Measurements from ENCODE around the gene DOCK4.

Gene DOCK4

GRCh38 chr7:112001091-112001826 lies 204.9 kb downstream of the DOCK4 start:
- no peak for DNase-seq

- no peak for DNase-seq
Measured at GRCh38 chr7:111998326-111998725, 207.9 kb downstream of the DOCK4 start.

DNA sequence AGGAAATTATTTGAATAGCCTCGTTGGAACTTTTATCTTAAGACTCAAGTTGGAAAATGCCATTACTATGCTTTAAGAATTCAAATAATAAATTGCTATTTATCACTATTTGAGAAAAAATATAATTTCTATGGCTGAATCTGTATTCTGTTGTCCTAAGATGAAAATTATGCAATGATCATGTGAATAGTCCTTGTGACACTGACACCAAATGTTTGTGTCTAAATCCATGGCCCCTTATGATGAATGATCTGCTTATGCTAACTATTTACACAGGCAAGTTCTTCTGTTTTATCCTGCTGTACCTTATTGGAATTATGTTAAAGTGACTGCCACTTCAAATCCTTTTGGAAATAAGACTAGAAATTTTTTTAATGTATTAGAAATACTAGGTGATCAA lies 208.7 kb downstream of the DOCK4 start:
- DNase-seq: no peak

GRCh38 chr7:111992601-111993000 lies 213.6 kb downstream of the DOCK4 start:
- no peak for DNase-seq

GRCh38 chr7:111990643-111991042 lies 215.6 kb downstream of the DOCK4 start:
- no peak for DNase-seq

DNA sequence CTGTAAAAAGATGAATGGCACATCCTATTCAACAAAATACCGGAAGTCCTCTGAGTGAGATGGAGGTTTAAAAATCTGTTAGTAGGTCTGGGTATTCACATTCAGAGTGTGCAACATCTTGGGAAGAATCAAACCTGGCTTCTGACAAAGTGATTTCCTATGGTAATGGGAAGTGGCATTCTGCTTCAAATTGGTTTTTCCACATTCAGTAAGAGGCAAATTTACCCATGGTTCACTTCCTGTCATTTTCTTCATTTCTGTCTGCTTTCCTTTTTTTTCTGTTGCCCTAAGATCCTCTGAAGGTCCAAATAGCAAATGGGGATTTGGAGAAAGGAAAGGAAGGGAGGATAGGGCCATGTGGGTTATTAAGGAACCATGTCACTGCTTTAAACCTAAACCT lies 218.3 kb downstream of the DOCK4 start:
- no peak for DNase-seq

- no peak for DNase-seq
Measured at GRCh38 chr7:111987115-111987826, 218.9 kb downstream of the DOCK4 start.

DNA sequence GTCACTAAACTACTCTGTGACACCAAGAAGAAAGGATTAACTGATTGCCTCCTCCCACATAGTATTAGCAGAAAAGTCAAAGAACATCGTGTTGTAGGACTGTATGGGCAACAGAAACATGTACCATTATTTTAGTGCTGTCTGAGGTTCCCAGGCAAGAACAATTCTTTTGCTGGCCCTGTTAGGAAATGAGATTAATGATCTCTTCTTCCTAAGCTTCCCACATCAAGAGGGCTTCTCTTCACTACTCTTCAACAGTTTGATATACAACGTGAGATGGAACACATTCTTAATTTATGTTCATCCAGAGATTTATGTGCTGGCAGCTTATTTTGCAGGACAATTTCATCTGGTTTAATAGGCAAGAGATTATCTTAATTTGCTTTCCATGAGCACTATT lies 219.6 kb downstream of the DOCK4 start:
- DNase-seq: no peak

GRCh38 chr7:111985798-111986197 lies 220.4 kb downstream of the DOCK4 start:
- no peak for DNase-seq

DNA sequence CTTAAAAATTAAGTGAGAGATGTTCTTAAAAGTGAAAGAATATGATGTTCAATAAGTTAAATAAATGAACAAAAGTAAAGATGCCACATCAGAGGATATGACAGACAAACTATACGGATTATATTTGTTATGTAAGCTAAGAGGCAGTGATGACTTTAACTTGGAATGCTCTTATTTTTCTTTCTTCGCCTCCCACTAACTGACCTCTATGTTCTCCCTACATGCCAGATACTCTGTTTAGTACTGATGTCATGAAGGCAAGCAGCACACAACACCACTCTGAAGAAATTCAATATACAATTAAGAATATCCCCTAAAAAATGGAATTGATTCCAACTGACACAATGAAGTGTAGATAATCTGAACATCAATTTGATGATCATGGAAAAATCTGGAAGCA lies 223.4 kb downstream of the DOCK4 start:
- DNase-seq: no peak

- DNase-seq: no peak
Measured at GRCh38 chr7:111982133-111982532, 224.1 kb downstream of the DOCK4 start.

GRCh38 chr7:111980725-111981124 lies 225.5 kb downstream of the DOCK4 start:
- DNase-seq: no peak

DNA sequence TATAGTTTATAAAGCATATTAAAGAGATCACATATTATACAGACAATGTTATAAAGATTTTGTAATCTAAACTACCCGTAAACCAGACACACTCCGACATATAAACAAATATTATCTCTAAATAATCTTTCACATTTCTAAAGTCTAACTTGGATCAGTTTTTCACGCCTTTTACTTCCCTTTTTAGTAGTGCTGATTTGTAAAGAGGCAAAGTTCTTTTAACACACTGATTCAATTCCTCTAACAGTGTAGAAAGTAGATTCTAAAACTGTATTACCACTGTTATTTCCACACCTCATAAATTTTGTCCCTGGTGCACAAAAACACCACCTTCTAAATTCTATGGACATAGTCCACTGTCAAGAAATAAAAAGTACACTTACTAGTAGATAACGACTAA lies 230.9 kb downstream of the DOCK4 start:
- no peak for DNase-seq

DNA sequence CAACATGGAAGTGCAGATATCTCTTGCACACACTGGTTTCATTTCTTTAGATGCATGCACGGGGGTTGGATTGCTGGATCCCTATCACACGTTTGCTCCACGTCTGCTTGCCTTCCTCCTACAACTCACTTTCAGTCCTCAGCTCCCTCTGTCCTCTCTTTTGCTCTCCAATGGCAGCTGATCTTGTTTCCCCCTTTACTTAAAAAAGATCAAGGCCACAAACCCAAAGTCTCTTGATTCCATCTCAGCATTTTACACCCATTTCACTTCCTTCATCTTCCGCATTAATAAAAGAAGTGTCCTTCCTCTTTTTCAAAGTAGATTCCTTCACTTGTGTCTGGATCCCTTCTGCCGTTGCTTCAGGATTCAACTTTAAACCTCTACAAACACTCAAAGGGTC lies 245.2 kb downstream of the DOCK4 start:
- DNase-seq: no peak

DNA sequence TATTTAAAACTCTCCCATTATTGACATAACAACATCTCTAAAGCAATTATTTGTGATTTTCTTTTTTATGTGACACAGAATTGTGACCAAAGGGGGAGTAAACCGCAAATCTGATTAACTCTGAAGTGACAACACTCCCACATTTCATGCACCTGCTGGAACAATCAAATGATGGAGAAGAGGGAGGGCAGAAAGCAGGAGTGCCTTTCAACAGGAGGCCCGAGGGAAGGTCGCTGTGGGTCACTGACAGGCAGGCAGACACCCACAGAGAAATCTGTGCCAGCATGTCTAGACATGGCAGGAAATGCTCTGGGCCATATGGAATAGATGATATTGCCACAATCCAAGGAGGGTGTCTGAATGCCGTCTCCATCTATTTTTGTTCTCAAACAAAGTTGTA lies 247.3 kb downstream of the DOCK4 start:
- no peak for DNase-seq

DNA sequence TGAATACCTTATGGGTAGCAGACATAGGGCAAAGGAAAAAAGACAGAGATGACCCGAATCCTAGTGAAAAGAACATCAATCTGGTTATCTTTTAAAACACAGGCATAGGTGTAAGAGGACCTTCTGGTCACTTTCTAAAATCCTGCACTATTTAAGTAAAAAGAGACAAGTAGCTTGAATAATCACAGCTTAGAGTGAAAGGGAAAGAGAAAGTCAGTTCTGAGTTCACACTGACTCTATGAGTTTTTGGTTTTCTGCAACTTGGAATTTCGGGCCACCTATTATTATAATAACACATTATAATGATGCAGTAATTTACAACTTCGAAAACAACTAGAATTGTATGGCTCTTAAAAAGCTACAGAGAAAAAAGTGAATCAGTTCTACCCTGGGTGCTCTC lies 247.8 kb downstream of the DOCK4 start:
- DNase-seq: no peak

- DNase-seq: no peak
Measured at GRCh38 chr7:111955616-111956015, 250.6 kb downstream of the DOCK4 start.

DNA sequence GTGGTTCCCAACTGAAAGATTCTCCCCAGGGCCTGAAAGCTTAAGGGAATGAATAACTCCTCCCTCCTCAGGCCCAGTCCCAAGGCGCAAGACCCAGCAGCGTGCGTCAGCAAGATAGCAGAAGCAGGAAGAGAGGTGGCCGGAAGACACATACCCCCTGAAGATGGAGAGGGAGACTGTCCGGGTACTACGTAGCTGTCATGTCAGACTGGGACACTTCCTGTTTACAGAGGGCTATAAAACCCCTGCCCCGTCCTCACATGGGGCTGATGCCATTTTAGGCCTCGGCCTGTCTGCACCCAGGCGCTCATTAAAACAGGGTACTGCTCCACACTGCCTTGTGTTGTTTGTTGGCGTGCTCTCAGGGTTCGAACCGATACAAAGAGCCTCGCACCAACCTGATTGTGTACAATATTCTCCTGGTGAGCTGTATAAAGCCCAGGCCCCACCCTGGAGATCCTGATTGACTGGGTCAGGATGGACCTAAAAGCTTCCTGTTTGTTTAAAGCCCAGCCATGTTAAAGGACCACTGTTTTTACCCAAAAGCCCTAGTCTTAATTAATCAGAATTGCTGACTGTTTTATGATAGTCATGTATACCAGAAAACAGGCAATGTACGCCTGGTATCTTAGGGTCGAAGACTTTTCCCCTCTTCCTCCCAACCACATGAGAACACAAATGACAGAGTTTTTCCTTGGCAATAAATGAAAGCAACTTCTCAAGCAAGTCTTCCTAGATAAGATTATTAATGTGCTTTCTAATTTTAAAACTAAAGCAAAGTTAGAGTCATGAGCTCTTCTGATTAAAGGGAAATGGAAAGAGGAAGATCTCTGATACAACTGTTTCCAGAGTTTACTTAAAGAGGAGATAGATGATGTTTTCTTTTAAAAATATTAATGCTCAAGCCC lies 251.5 kb downstream of the DOCK4 start:
- DNase-seq: no peak

DNA sequence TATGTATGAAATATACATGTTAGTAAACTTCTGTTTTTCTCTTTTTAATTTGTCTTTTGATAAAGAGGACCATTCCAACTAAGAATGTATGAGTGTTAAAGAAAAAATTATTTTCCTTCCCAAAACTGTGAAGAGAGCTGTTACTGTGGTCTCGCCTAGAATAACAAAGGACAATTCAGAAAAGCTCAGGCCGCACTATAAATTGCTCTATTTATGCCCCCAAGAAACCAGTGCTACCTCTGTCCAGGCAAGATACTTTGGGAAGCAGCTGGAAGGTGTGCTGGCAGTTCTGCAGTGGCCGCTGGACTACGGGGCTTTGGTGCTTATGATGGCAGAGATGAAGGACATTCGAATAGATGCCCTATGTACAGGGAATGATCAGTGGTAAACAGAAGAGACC lies 252.1 kb downstream of the DOCK4 start:
- no peak for DNase-seq

DNA sequence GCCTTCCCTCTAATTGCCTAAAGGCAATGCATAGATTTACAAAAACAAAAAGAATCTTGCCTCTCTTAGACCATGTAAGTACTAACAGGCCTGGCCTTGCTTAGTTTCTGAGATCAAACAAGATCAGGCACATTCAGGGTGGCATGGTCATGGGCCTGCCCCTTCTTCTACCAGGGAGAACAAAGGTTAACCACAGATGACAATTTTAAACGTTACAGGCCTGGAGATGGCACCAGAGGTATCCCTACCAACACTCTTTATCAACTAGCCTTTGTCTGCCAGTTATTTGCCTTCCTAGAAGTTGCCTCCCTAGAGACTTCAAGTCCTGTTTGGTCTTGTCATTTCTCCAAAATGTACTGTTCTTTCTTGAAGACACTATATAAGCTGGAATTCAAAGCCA lies 252.6 kb downstream of the DOCK4 start:
- no peak for DNase-seq

DNA sequence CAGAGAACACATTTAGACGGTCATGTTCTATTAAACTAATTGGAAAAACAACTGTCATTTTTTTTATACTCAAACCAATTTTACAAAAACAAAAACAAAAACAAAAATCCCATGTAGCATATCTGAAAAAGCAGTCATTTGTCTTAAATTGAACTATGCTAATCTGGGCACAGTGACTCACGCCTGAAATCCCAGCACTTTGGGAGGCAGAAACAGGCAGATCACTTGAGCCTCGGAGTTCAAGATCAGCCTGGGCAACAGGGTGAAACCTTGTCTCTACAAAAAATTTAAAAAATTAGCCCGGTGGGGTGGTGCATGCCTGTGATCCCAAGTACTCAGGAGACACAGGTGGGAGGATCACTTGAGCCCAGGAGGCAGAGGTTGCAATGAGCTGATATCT lies 253.4 kb downstream of the DOCK4 start:
- DNase-seq: no peak

DNA sequence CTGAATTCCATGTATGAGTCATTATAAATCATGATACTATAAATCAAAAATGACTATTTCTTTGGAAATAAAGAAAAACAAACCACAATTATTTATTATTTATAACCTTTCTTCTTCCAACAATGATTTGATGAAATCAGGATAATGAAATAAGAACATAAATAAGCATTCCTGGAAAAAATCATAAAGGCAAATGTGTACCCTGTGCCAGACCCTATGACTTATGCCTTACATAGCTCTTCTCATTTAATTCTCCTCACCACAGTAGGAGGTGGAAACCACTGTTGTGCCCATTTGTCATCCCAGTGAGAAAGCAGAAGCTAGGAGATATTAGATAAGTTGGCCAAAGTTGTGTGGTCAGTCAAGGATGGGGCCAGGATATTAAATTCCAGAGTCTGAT lies 255.1 kb downstream of the DOCK4 start:
- DNase-seq: no peak

GRCh38 chr7:111942450-111943081 lies 263.6 kb downstream of the DOCK4 start:
- DNase-seq: no peak
